ENCODE data around the gene TDRD12.
"Not testable (repeated sequence)": the region's sequence is repeated elsewhere in the genome, so short reads cannot be mapped to it uniquely, and the experiment has no call there.

TDRD12 gene

DNA sequence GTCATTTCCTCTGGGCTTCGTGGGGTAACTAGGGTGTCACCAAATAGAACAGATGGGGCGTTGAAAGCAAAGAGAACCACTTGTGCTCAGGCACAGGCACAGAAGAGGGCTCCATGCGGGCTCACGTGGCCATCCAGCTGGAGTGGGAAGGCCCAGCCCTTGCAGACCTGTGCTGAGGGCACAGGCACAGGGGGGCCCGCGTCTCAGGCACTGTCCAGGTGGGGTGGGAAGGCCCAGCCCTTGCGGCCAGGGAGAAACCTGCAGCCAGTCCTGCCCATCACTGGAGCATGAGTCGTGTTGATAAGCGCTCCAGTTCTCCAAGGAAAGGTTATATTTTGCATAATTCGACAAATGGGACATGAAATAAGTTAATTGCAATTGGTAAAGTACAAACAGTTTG is 92.5 kb downstream of the TDRD12 start:
- DNase-seq = no peak

DNA sequence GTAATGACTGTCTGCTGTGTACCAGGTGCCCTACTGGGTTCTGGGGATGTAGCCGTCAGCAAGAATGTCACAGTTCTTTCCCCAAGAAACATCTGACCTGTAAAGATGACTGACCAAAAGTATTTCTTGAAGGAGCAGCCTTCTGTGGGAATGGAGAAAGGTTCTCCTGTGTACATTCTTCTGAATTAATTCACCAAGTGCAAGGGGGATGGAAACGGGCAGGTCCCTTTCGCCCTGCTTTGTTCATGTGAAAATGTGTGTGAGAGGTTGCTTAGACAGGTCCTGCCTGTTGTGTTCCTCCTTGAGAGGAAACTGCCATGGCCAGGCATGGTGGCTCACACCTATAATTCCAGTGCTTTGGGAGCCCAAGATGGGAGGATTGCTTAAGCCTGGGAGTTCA is 93.0 kb downstream of the TDRD12 start:
- no peak for DNase-seq

- DNase-seq = no peak
Observed at GRCh38 chr19:32813862-32814425, 94.4 kb downstream of the TDRD12 start.

GRCh38 chr19:32814624-32815023 is 95.1 kb downstream of the TDRD12 start:
- no peak for DNase-seq

GRCh38 chr19:32816555-32817099 is 97.1 kb downstream of the TDRD12 start:
- no peak for DNase-seq

- no peak for DNase-seq
Observed at GRCh38 chr19:32817569-32818476, 98.3 kb downstream of the TDRD12 start.

DNA sequence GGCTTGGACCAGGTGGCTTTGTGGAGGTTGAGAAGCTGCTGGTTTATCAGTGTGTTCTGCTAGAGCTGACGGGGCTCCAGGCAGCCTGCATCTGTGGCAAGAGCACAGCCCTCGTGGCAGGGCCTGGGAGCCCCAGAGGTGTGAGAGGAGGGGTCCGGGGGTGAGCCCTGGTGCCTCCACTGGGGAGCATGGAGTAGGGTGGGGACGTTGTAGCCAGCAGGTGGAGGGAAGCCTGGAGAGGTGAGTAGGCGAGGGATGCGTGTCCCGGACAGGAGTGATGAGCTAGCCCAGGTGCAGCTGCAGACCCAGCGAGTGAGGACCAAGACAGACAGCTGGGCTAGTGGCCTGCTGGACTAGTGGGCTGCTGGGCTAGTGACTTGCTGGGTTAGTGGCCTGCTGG is 99.0 kb downstream of the TDRD12 start:
- no peak for DNase-seq

- DNase-seq = no peak
Observed at GRCh38 chr19:32819419-32820400, 100.1 kb downstream of the TDRD12 start.

GRCh38 chr19:32822916-32823746 is 103.6 kb downstream of the TDRD12 start:
- no peak for DNase-seq

DNA sequence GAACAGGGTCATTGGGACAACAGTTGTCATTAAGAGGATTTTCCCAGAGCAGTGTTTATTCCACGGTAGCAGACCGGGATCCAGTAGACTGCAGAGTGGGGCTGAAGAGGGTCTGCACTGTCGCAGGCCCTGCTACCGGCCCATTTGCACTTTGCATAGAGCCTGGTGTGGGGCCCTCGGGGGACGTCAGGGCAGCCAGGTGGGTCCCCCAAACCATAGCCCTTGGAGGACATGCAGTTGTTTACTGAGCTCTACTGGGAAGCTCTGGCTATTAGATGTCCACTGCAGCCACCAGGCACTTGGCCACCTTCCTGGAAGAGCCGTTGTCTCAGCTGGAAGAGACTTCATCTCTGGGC is 104.2 kb downstream of the TDRD12 start:
- no peak for DNase-seq

GRCh38 chr19:32824191-32824751 is 104.7 kb downstream of the TDRD12 start:
- DNase-seq = no peak

DNA sequence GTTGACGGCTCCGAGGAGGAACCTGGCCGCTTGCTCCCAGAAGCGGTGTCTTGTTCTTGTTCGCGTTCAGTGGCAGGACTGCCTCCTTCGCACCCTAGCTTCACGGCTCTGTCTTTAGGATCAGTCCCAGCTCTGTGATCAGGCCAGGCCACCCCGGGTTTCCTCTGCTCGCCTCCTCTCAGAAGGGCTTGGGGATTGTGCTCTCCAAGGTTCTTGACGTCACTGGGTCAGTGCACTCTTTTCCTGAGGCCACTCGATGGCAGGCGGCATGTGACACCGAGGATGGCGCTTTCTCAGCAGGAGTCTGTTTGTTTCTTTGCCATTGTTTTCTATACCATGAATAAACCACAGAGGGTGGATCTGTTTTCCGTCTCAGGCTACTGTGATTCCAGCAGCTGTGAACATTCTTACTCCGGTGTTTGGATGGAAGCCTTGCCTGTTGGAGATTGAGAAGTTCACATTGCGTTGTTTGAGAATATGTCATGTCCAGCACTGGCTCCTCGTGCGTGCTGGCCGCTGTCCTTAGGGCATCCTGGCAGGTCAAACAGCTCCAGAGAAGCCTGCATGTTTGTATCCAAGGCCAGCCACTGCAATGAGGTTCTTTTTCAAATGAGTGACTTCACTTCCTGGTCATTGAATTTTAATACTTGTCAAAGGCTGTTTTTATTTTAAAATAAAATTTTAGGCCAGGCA is 105.5 kb downstream of the TDRD12 start:
- DNase-seq = no peak

GRCh38 chr19:32828139-32828538 is 108.6 kb downstream of the TDRD12 start:
- DNase-seq = no peak

- DNase-seq = no peak
Observed at GRCh38 chr19:32828643-32829344, 109.2 kb downstream of the TDRD12 start.

GRCh38 chr19:32829345-32829896 is 109.9 kb downstream of the TDRD12 start:
- no peak for DNase-seq

- DNase-seq = no peak
Observed at GRCh38 chr19:32830231-32831014, 110.9 kb downstream of the TDRD12 start.

DNA sequence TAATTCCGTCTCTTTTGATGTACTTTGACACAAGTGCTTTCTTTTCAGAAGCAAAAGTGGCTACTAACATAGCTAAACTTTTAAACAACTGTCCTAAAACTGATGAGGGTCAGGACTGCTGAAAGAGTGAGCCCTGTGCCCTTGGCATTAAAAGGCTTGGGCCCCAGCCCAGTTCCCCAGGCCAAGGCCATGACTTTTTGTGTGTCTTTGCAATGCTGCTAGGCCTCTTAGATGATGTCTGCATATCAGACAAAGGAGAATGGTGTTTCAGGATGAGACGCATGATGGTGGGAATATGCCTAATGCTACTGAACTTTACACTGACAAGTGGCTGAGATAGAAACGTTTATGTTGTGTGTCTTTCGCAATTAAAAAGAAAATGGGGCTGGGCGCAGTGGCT is 112.0 kb downstream of the TDRD12 start:
- DNase-seq = no peak

- not testable (repeated sequence) for DNase-seq
Observed at GRCh38 chr19:32832094-32832493, 112.5 kb downstream of the TDRD12 start.

DNA sequence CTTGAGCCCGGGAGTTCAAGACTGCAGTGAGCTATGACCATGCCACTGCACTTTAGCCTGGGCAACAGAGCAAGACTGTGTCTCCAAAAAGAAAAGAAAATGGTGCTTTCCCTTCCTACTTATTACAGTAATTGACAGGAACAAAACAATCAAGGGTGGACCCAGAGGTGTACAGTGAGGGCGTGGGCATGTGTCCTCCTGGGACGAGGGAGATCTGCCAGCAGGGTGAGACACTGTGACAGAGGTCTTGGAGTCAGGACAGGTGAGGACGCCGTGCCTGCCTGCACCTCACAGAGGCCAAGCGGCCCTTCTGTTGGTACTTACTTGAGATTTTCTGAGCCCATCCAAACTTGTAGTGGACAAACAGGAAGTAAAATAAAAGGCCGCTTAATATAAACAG is 113.3 kb downstream of the TDRD12 start:
- DNase-seq = not testable (repeated sequence)
